Stomach (tissue), 9 donors: ENCODE results near the gene RASGRP3. TPM values are rescaled to one million over a fixed set of nuclear protein-coding genes. Genes with fewer than 3 reads are reported as not detected.

ENCODE experiments used
- DNase-seq, 2 donors: peaks; one replicate each; pipeline versions ENCODE4 v3.0.0 to v3.0.0-alpha.2; 2013 to 2019
- H3K27ac ChIP-seq, 5 donors: fragments of 200-600 bp in 4 of 5; sonication (generic) in 4 of 5; one replicate each; pipeline ENCODE4 v1.5.1; 2013 to 2019; ENCODE audit warnings: mild to moderate bottlenecking in 1 of 5, moderate library complexity in 1 of 5
- H3K27me3 ChIP-seq, 3 donors: fragments of 200-600 bp; sonication (generic); one replicate each; pipeline ENCODE4 v1.5.1; 2017 to 2019; ENCODE audit warnings: mixed run types in 1 of 3
- H3K36me3 ChIP-seq, 4 donors: fragments of 200-600 bp; sonication (generic); 1 replicate in 3 of 4; 2 replicates in 1 of 4; pipeline ENCODE4 v1.5.1; 2016 to 2019
- H3K4me1 ChIP-seq, 4 donors: fragments of 200-600 bp; sonication (generic); one replicate each; pipeline ENCODE4 v1.5.1; 2016 to 2019
- H3K4me3 ChIP-seq, 4 donors: fragments of 200-600 bp; sonication (generic) in 3 of 4; one replicate each; pipeline ENCODE4 v1.5.1; 2016 to 2019; ENCODE audit warnings: mild to moderate bottlenecking in 1 of 4
- H3K9me3 ChIP-seq, 4 donors: fragments of 200-600 bp; sonication (generic); one replicate each; pipeline ENCODE4 v1.5.1; 2016 to 2019
- EP300 ChIP-seq: sonication (generic); formaldehyde crosslinking; IDR thresholded peaks from one replicate; pipeline ENCODE4 v1.6.1; 2017; ENCODE audit warnings: antibody characterized with exemption
- POLR2A ChIP-seq, 4 donors: fragments of 450-650 bp; IDR thresholded peaks; one replicate each; pipeline ENCODE4 v1.6.1; 2016; ENCODE audit warnings: antibody characterized with exemption in 4 of 4, control low read depth in 2 of 4, mild to moderate bottlenecking in 1 of 4, moderate library complexity in 1 of 4
- POLR2AphosphoS5 ChIP-seq, 3 donors: sonication (generic); formaldehyde crosslinking; IDR thresholded peaks; one replicate each; pipeline ENCODE4 v1.6.1; 2016; ENCODE audit warnings: antibody characterized with exemption in 3 of 3
- WGBS, 5 donors: extraction: QIAGEN DNeasy Blood & Tissue Kit in 3 of 5; methylation state at CpG; one replicate each; pipeline versions ENCODE4 v1.1.5 to v1.1.7; 2013 to 2018; 5-methylcytosine and 5-hydroxymethylcytosine counted together
- intact Hi-C: fragments of 100-400 bp; cut with DNase I; formaldehyde crosslinking; loops from one replicate; pipeline ENCODE4 v1.15.1; 2023; ENCODE audit warnings: low total_unique reads
- polyA plus RNA-seq, 3 donors: library from polyadenylated mRNA; stranded (reverse); fragments of 200-250 nt; gene quantifications; one replicate each; pipeline ENCODE4 v1.2.3, GENCODE V29; 2013
- total RNA-seq, 5 donors: library from RNA; depleted of rRNA; stranded (reverse); fragments of >200 nt; gene quantifications; one replicate each; pipeline versions ENCODE4 v1.1.0 to v1.2.3, GENCODE V29; 2014 to 2016
- TF ChIP-seq, protein P1 (sequence below), 7 experiments: fragments of 450-650 bp in 4 of 7; fragments of 200-600 bp in 3 of 7; sonication (generic) in 3 of 7; IDR thresholded peaks; one replicate each; pipeline ENCODE4 v1.5.1; 2016 to 2019; ENCODE audit warnings: antibody characterized with exemption in 7 of 7, control low read depth in 2 of 7, mild to moderate bottlenecking in 1 of 7
- donor health status: healthy with polysubstance abuse.
- donor health status: Bipolar disorder and iron deficiency.
- donor health status: healthy.

Gene RASGRP3
- total and polyA plus RNA-seq, 8 donors: 0.29 to 51.3 (median 10.1) TPM

DNA sequence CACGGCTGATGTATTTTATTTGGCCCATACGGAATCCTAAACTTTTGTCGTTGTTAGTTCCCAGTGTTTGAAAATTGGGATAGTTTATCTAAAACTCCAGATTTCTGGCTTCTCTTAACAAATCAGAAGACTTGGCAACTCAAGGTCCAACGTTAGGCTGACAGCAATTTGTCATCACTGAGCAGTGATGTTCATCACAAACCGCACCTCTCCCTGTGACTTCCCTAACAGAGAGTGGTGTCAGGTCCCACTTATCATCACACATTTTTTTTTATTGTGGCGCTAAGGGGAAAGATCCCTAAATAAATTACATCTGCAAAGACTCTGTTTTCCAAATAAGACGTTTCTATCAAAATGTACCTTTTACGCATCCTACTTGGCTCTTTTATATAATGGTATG, 55.7 kb downstream of the RASGRP3 start:
- TF ChIP-seq, protein P1, sequence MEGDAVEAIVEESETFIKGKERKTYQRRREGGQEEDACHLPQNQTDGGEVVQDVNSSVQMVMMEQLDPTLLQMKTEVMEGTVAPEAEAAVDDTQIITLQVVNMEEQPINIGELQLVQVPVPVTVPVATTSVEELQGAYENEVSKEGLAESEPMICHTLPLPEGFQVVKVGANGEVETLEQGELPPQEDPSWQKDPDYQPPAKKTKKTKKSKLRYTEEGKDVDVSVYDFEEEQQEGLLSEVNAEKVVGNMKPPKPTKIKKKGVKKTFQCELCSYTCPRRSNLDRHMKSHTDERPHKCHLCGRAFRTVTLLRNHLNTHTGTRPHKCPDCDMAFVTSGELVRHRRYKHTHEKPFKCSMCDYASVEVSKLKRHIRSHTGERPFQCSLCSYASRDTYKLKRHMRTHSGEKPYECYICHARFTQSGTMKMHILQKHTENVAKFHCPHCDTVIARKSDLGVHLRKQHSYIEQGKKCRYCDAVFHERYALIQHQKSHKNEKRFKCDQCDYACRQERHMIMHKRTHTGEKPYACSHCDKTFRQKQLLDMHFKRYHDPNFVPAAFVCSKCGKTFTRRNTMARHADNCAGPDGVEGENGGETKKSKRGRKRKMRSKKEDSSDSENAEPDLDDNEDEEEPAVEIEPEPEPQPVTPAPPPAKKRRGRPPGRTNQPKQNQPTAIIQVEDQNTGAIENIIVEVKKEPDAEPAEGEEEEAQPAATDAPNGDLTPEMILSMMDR (IDR thresholded peaks at IDR 0.05): no peak
- no peak for TF ChIP-seq POLR2A (IDR thresholded peaks at IDR 0.05)
- TF ChIP-seq EP300: no peak
- TF ChIP-seq POLR2AphosphoS5 (IDR thresholded peaks at IDR 0.05): no peak
- no peaks in the 10 kb centered on the region for H3K27me3 ChIP-seq
- no peak overlapping the region for H3K27ac ChIP-seq
- peaks cover 0 to 5% (median 0%) of the 10 kb centered on the region in 4 donors for H3K4me1 ChIP-seq
- intact Hi-C loops: no loop called here
- H3K4me3 ChIP-seq: no peak overlapping the region
- no peaks in the 10 kb centered on the region for H3K36me3 ChIP-seq
- peaks cover 0 to 6% (median 4%) of the 10 kb centered on the region in 4 donors for H3K9me3 ChIP-seq
- DNase-seq: no peak
- 56 to 67% (median 64%) methylated on average over 8 of the region's 8 CpGs for WGBS, 5 donors

DNA sequence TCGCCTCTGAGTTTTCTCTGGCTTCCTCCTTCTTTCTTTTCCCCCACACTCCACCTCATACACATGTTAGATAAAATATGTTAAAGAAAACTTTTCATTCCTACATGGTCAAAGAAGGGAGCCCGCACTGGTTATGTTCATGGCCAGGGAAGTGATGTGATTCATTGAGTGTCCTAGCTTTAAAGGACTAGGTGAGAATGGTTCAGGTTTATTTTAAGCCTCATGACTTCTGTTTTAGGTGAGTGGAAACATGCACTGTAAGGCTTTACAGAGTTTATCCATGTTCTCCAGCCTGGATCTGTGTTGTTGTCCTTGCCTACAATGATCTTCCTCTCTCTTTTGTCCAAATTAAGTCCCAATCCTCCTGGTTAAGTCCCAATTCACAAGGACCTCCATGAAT, 56.5 kb downstream of the RASGRP3 start:
- 59 to 87% (median 64%) methylated on average over 2 of the region's 2 CpGs for WGBS, 5 donors
- no peaks in the 10 kb centered on the region for H3K27me3 ChIP-seq
- intact Hi-C loops: no loop called here

DNA sequence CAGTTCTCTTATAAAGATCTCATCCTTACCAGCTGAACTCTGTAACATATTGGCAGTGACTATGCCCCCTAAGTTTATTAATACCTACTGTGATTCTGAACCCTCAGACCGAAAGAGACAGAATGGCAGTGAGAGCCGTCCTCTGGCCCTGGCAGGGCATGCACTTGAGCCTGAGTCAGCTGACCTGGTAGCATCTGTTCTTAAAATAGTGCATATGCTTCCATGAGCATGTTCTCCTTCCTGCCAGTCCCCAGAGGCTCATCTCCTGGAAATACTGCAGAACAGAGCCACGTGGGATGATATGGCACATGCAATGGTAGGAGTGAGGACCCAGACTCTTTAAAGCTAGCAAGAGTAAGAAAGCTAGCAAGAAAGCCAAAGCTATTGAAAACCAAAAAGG, 59.0 kb downstream of the RASGRP3 start:
- H3K27me3 ChIP-seq: no peaks in the 10 kb centered on the region
- no peaks in the 10 kb centered on the region for H3K36me3 ChIP-seq
- no peak overlapping the region for H3K27ac ChIP-seq
- intact Hi-C loops: no loop called here
- TF ChIP-seq POLR2AphosphoS5 (IDR thresholded peaks at IDR 0.05) (no peak), POLR2A (IDR thresholded peaks at IDR 0.05) (no peak), EP300 (no peak)
- TF ChIP-seq, protein P1 (IDR thresholded peaks at IDR 0.05): no peak
- WGBS, 5 donors: 60 to 83% (median 75%) methylated on average over 3 of the region's 3 CpGs
- peaks cover 0 to 5% (median 0%) of the 10 kb centered on the region in 4 donors for H3K4me1 ChIP-seq
- no peak overlapping the region for H3K4me3 ChIP-seq
- DNase-seq: no peak
- peaks cover 0 to 9% (median 4%) of the 10 kb centered on the region in 4 donors for H3K9me3 ChIP-seq

More for the DNA sequence above, 56.5 kb downstream of the RASGRP3 start:
- Histone ChIP-seq H3K36me3 (no peaks in the 10 kb centered on the region), H3K9me3 (peaks cover 0 to 9% (median 4%) of the 10 kb centered on the region in 4 donors), H3K4me1 (peaks cover 0 to 5% (median 0%) of the 10 kb centered on the region in 4 donors), H3K4me3 (no peak overlapping the region), H3K27ac (no peak overlapping the region)
- TF ChIP-seq, protein P1 (IDR thresholded peaks at IDR 0.05): no peak
- TF ChIP-seq EP300 (no peak), POLR2A (IDR thresholded peaks at IDR 0.05) (no peak), POLR2AphosphoS5 (IDR thresholded peaks at IDR 0.05) (no peak)
- no peak for DNase-seq

DNA sequence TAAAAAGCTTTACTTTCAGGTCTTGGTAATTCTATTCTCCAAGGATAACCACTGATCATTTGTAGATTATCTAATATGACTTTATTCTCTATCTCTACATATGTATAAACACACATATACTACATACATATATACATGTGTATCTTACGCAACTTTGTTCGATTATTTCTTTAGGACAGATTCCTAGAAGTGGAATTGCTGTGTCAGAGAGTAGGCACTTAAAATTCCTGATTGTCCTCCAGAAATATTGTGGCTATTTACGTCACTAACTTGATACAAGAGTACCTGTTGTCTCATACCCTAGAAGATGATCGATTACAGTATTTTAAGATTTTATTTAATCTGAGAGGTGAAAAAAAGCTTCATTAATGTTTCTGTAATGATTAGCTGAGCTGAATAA, 64.8 kb downstream of the RASGRP3 start:
- Histone ChIP-seq H3K4me1 (no peaks in the 10 kb centered on the region), H3K36me3 (no peaks in the 10 kb centered on the region), H3K9me3 (peaks cover 0 to 9% (median 4%) of the 10 kb centered on the region in 4 donors), H3K4me3 (no peak overlapping the region), H3K27ac (no peak overlapping the region), H3K27me3 (no peaks in the 10 kb centered on the region)
- 76 to 93% (median 91%) methylated on average over 4 of the region's 4 CpGs for WGBS, 5 donors
- no peak for TF ChIP-seq POLR2AphosphoS5 (IDR thresholded peaks at IDR 0.05)
- no peak for TF ChIP-seq POLR2A (IDR thresholded peaks at IDR 0.05)
- no peak for TF ChIP-seq EP300
- TF ChIP-seq, protein P1 (IDR thresholded peaks at IDR 0.05): no peak
- no peak for DNase-seq
- intact Hi-C loops: no loop called here
